Measurements from ENCODE around the gene CORO2A. TPM values are rescaled to one million over a fixed set of nuclear protein-coding genes. Genes with fewer than 3 reads are reported as not detected.
"Not testable (repeated sequence)": the region's sequence is repeated elsewhere in the genome, so short reads cannot be mapped to it uniquely, and the experiment has no call there.

The CORO2A gene
- total RNA-seq, 3 donors from 2014 or later: 1.6 to 2.1 (median 1.7) TPM

DNA sequence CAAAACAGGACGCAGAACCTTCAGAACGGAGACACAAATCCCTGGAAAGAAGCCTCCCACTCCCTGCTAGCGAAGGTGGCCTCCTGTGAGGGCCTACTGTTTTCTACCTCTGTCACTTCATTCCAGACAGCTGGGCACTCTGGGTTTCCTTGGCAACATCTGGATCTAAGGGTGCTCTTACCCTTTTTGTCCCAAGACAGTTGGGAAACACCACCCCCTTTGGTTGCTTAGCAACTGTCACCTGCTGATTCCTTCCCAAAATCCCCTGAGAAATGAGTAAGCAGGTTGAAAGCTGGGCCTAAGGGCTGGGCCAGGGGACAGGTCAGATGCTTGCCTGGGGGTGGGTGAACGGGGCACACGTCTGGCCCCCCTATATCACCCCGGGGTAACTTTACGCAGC is 106.5 kb downstream of the CORO2A start:
- Mint-ChIP-seq H3K9me3 (no peaks in the 10 kb centered on the region), H3K4me1 (ENCODE audit: low read depth) (peaks cover 42% of the 10 kb centered on the region), H3K36me3 (ENCODE audit: insufficient read depth) (peaks cover 46% of the 10 kb centered on the region), H3K27me3 (ENCODE audit: low read depth) (no peaks in the 10 kb centered on the region), H3K4me3 (no peak overlapping the region)
- ATAC-seq: no peak
- DNase-seq: no peak

DNA sequence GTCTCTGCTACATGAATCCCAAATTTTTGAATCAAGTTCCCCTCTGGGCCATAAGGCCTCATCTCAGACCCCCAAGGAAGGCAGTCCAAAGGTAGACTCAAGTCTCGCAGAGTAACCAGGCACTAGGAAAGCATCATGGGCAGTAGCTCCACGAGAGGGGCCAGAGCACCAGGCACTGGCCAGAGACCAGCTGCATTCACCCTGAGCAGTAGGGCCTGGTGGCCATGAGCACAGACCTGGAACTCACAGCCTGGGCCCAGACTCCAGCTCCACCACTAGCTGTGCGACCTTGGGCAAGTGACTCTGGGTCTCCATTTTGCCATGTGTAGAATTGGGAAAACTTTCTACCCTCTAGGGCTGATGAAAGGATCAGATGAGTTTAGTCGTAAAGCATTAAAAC is 107.4 kb downstream of the CORO2A start:
- no peaks in the 10 kb centered on the region for H3K9me3 Mint-ChIP-seq
- no peaks in the 10 kb centered on the region for H3K27me3 Mint-ChIP-seq (ENCODE audit: low read depth)
- no peak overlapping the region for H3K4me3 Mint-ChIP-seq
- peaks cover 38% of the 10 kb centered on the region for H3K4me1 Mint-ChIP-seq (ENCODE audit: low read depth)
- ATAC-seq (no peak), DNase-seq (no peak)
- peaks cover 43% of the 10 kb centered on the region for H3K36me3 Mint-ChIP-seq (ENCODE audit: insufficient read depth)

DNA sequence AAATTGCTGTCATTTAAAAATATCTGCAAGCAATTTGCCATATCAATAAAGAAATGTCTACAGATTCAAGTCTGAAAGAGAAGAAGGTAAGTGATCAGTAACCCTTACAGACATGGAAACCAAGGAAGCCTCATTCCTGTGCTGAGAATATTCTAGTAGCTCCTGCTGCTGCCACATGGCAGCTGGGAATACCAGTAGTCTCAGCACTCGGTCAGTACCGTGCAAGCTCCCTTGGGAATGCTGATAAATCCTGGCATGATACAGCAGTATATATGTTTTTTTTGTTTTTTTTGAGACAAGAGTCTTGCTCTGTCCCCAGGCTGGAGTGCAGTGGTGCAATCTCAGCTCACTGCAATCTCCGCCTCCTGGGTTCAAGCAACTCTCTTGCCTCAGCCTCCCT is 108.0 kb downstream of the CORO2A start:
- no peaks in the 10 kb centered on the region for H3K27me3 Mint-ChIP-seq (ENCODE audit: low read depth)
- ATAC-seq (no peak), DNase-seq (no peak)
- H3K4me1 Mint-ChIP-seq (ENCODE audit: low read depth): peaks cover 35% of the 10 kb centered on the region
- peaks cover 41% of the 10 kb centered on the region for H3K36me3 Mint-ChIP-seq (ENCODE audit: insufficient read depth)
- no peak overlapping the region for H3K4me3 Mint-ChIP-seq
- no peaks in the 10 kb centered on the region for H3K9me3 Mint-ChIP-seq

DNA sequence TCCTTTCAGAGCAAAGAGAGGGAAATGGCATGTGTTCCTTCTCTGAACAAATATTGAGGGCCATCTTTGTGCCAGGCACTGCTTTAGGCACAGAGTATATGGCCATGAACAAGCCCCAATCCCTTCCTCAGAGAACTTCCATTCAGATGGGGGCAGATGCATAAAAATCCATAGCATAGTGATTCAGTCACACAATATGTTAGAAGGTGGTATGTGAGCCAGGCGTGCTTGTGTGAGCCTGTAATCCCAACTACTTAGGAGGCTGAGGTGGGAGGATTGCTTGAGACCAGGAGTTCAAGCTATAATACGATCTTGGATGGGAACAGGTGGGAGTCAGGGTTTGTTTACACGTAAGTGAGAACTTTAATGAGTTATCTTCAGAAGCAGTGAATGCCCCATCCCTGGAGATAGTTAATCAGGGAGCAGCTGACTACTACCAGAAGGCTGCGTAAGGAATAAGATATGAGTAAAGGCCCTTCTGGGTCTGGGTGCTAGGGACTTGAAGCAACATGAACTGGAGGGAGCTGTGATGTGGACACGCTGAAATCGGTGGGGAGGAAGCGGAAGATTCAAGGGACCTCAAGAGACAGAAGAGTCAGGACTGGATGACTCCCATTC is 108.8 kb downstream of the CORO2A start:
- Mint-ChIP-seq H3K27me3 (ENCODE audit: low read depth) (no peaks in the 10 kb centered on the region), H3K36me3 (ENCODE audit: insufficient read depth) (peaks cover 46% of the 10 kb centered on the region), H3K4me3 (no peak overlapping the region), H3K4me1 (ENCODE audit: low read depth) (peaks cover 34% of the 10 kb centered on the region), H3K9me3 (no peaks in the 10 kb centered on the region)
- no peak for DNase-seq
- ATAC-seq: no peak

DNA sequence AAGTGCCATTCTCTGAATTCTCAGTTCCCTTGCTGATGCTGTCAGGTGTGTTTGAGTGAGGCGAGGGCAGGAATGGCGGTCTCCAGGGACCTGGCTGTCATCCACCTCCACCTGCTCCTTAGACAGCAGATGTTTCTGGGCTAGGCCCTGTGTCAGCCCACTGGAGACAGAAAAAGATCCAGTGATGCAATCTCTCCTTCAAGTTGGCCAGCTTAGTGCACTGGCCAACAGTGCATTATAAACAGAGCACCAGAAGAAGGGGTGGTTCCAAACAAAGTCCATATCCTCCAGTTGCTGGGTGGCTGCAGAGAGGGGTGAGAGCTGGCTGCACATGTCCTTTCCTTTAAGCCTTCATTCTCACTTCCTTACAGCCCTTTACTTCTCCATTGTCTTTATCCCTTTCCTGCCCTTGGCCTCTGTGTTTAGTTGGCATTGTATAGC is 109.4 kb downstream of the CORO2A start:
- H3K36me3 Mint-ChIP-seq (ENCODE audit: insufficient read depth): peaks cover 48% of the 10 kb centered on the region
- no peak overlapping the region for H3K4me3 Mint-ChIP-seq
- no peak for DNase-seq
- no peaks in the 10 kb centered on the region for H3K9me3 Mint-ChIP-seq
- H3K27me3 Mint-ChIP-seq (ENCODE audit: low read depth): no peaks in the 10 kb centered on the region
- ATAC-seq: no peak
- peaks cover 33% of the 10 kb centered on the region for H3K4me1 Mint-ChIP-seq (ENCODE audit: low read depth)

DNA sequence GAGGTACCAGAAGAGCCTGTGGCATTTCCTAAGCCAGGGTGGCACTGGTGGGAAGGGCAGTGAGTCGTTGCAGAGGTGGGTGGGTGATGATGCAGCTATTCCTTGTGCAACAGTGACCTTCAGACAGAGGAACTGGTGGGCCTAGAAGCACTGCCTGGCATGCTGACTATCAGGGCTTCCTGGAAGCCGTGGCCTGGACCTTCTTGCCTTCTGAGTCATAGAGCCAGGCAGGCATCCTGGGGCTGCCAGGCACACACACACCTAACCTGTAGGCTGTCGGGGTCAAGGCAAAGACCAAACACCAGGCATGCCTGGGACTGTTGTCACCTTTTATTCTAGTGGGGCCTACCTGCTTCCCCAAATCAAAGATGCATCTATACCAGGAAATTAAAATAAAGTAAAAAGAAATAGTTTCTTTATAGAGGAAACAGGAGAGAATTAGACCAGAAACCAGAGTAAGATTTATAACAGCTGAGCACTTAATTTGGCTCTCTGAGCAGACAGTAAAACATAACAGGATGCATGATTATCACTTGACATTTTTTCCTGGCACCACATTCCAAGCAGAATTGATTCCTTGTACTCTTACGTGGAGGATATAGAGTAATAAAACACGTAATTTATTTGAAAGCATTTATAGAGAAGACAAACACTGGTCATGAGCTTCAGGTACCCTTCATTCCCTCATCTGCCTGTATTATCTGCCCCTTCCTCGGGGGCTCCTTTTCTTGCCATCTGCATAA is 110.8 kb downstream of the CORO2A start:
- Mint-ChIP-seq H3K4me3 (no peak overlapping the region), H3K4me1 (ENCODE audit: low read depth) (peaks cover 36% of the 10 kb centered on the region), H3K9me3 (no peaks in the 10 kb centered on the region), H3K36me3 (ENCODE audit: insufficient read depth) (peaks cover 49% of the 10 kb centered on the region), H3K27me3 (ENCODE audit: low read depth) (no peaks in the 10 kb centered on the region)
- ATAC-seq (peak; percentile 76 to 85), DNase-seq (peak; percentile 46)

DNA sequence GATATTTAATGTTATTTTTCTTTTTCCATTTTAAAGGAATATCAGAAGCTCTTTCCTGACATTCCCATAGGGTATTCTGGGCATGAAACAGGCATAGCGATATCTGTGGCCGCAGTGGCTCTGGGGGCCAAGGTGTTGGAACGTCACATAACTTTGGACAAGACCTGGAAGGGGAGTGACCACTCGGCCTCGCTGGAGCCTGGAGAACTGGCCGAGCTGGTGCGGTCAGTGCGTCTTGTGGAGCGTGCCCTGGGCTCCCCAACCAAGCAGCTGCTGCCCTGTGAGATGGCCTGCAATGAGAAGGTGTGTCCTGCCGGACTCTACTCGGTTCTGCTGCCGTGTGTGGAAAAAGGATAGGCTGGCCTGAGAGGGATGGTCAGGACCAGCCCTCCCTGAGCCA is 111.7 kb downstream of the CORO2A start:
- Mint-ChIP-seq H3K36me3 (ENCODE audit: insufficient read depth) (peaks cover 45% of the 10 kb centered on the region), H3K27me3 (ENCODE audit: low read depth) (no peaks in the 10 kb centered on the region), H3K9me3 (no peaks in the 10 kb centered on the region), H3K4me1 (ENCODE audit: low read depth) (peaks cover 41% of the 10 kb centered on the region), H3K4me3 (no peak overlapping the region)
- no peak for DNase-seq
- ATAC-seq: no peak

DNA sequence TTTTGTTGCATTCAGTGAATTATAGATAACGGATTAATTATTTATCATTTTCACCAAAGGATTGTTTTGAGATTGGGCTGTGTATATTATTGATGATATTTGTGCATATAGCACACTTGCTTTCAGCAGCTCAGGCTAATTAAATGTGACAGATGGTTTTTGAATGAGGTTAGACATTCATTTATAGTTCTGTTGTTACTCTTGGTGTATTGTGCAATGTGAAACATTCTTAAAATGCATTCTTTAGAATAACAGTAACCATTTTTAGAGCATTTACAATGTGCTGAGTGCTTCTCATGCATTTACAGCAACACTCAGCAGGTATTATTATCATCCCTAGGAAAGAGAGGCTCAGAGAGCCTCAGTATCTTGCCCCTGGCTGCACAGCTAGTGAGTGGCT is 112.1 kb downstream of the CORO2A start:
- Mint-ChIP-seq H3K4me3 (no peak overlapping the region), H3K36me3 (ENCODE audit: insufficient read depth) (peaks cover 41% of the 10 kb centered on the region), H3K4me1 (ENCODE audit: low read depth) (peaks cover 45% of the 10 kb centered on the region), H3K27me3 (ENCODE audit: low read depth) (no peaks in the 10 kb centered on the region), H3K9me3 (no peaks in the 10 kb centered on the region)
- no peak for DNase-seq
- ATAC-seq: no peak

DNA sequence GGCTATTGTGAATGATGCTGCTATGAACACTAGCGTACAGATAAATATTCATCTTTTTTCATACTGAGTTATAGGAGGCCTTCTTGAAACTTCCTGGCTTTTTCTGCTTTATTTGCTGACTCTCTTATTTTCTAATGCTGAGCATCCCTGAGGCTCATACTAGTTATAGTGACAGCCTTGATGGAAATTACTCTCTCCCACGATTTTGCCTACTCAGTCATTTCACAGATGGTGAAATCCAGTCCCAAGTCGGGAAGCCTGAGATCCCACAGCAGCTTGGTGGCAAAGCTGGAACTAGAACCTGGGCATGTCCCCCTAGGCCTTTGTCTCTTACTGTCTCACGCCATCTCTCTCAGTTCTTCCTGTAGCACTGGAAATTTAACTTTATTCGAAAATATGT is 113.5 kb downstream of the CORO2A start:
- H3K27me3 Mint-ChIP-seq (ENCODE audit: low read depth): no peaks in the 10 kb centered on the region

DNA sequence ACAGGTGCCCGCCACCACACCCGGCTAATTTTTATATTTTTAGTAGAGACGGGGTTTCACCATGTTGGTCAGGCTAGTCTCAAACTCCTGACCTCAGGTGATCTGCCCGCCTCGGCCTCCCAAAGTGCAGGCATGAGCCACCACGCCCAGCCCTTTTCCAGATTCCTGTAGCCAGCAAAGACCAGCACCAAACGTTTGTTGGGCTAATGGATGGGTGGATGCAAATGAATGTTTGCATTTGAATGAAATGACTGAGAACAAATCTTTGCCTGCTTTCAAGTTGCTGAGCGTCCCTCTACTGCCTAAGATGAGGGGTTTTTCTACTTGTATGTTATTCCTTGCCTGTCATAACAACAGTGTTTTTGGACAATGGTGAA is 115.9 kb downstream of the CORO2A start:
- not testable (repeated sequence) for DNase-seq; ATAC-seq; H3K27me3 Mint-ChIP-seq (ENCODE audit: low read depth); H3K9me3 Mint-ChIP-seq; H3K4me3 Mint-ChIP-seq
- Mint-ChIP-seq H3K4me1 (ENCODE audit: low read depth) (peaks cover 34% of the 10 kb centered on the region), H3K36me3 (ENCODE audit: insufficient read depth) (peaks cover 20% of the 10 kb centered on the region)

More for the DNA sequence above, 113.5 kb downstream of the CORO2A start:
- Mint-ChIP-seq H3K9me3 (no peaks in the 10 kb centered on the region), H3K4me1 (ENCODE audit: low read depth) (peaks cover 54% of the 10 kb centered on the region), H3K36me3 (ENCODE audit: insufficient read depth) (peaks cover 34% of the 10 kb centered on the region), H3K4me3 (no peak overlapping the region)
- ATAC-seq: no peak
- DNase-seq: no peak

DNA sequence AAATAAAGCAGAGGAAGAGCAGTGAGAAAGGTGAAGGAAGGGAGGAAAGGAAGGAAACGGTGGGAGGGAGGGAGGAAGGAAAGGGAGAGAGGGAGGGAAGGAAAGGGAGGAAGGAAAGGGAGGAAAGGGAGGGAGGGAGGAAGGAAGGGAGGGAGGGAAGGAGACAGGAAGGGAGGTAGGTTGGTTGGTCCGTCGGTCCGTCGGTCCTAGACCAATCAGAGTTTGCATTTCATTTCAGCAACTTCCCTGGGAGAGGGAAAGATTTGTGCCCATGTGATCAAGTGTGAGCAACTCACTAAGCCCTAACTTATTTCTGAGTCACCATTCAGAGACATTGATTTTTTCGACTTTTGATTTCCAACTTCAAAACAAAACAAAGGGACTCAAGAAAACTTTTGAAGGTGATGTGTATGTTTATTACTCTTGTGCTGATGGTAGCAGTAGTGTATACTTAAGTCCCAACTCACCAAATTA is 117.1 kb downstream of the CORO2A start:
- no peaks in the 10 kb centered on the region for H3K27me3 Mint-ChIP-seq (ENCODE audit: low read depth)

DNA sequence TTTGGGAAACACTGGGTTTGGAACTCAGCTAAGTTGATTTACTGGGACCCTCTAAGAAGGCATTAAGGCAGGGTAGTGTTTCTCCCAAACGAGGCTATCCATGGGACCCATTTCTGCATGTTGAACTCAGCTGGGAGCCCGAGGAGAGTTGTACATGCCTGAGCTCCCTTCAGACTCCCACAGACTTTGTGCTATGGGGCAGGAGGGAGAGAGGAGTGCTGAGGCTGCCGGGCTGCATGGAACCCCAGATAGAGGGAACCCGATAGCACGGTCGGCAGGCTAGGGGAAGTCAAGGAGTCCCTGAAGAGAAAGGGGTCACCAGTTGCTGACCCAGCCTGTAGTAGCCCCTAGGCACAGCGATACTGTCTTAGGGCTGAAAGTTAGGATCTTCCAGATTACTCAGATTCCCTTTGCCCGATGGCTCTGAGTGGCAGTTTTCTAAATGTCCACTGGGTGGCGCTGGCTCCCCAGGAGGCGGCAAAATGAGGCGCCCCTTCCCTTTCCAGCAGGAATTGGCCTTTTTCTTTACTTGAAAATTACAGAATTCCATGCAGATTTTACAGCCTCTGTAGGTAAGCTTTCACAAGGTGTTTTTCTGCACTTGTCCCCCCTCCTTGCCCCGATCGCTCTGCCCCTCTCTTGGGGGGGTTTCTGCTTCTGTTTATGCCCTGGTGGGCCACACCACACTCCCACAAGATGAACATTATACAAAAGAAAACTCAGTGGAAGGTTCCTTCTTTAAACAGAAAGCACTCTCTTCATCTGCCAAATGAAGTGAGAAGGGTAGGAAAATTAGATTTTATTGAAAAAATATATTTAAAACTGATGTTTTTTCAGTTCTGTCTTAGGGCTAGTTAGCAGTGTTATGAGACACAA is 118.1 kb downstream of the CORO2A start:
- no peaks in the 10 kb centered on the region for H3K27me3 Mint-ChIP-seq (ENCODE audit: low read depth)
- H3K36me3 Mint-ChIP-seq (ENCODE audit: insufficient read depth): peaks cover 19% of the 10 kb centered on the region
- H3K9me3 Mint-ChIP-seq: no peaks in the 10 kb centered on the region
- ATAC-seq (peak in 1 of 2 donors; percentile 36), DNase-seq (peak; percentile 60)
- H3K4me3 Mint-ChIP-seq: no peak overlapping the region
- H3K4me1 Mint-ChIP-seq (ENCODE audit: low read depth): peaks cover 28% of the 10 kb centered on the region

More for the DNA sequence above, 117.1 kb downstream of the CORO2A start:
- H3K4me1 Mint-ChIP-seq (ENCODE audit: low read depth): peaks cover 28% of the 10 kb centered on the region
- no peaks in the 10 kb centered on the region for H3K9me3 Mint-ChIP-seq
- no peak for DNase-seq
- peak; percentile 77 for ATAC-seq
- H3K36me3 Mint-ChIP-seq (ENCODE audit: insufficient read depth): peaks cover 21% of the 10 kb centered on the region
- peak overlapping the region; percentile 60 for H3K4me3 Mint-ChIP-seq

DNA sequence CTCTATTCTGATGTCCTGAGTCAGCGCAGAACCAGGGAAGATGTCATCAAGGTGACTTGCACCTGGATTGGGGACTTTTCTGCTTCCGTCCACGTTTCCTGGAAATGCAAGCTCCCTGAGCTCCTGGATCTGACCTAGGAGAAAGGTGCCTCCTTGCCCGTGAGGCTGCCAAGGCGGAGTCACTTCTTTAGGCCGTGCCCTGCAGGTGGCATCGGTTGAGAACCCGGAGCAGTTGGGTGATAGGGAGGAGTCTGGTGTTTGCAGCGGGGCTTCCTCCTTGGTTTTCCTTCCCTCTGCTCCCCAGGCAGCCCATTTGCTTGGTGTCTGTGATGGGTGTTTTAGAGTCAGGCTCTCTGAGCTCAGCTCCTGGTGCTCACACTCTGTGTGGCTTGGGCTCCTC is 120.7 kb downstream of the CORO2A start:
- no peak overlapping the region for H3K4me3 Mint-ChIP-seq
- no peaks in the 10 kb centered on the region for H3K27me3 Mint-ChIP-seq (ENCODE audit: low read depth)
- ATAC-seq: no peak
- DNase-seq: no peak
- H3K4me1 Mint-ChIP-seq (ENCODE audit: low read depth): peaks cover 27% of the 10 kb centered on the region
- peaks cover 5% of the 10 kb centered on the region for H3K36me3 Mint-ChIP-seq (ENCODE audit: insufficient read depth)
- no peaks in the 10 kb centered on the region for H3K9me3 Mint-ChIP-seq
